ENCODE results near the gene AGAP1. TPM values are rescaled to one million over a fixed set of nuclear protein-coding genes. Genes with fewer than 3 reads are reported as not detected.

Gene AGAP1
- total RNA-seq, 4 donors from 2014 or later, result 33.7 to 55.2 (median 37.5) TPM

DNA sequence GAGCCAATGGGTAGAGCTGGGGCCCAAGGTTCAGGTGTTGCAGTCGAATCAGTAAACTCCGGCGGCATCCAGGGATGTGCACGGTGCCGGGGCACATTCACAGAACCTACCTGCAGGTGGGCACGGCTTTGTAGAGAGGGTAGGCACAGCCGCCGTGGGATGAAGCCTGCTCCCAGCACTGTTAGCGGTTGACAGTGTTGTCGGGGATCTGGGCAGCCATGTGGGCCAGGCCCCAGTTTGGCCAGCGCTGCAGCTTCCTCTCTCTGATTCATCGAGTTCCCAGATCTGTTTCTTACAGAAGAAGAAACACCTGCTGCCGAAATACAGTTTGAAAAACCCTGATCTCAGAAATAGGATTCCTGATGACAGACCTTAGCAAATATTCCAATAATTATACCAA lies 274.8 kb downstream of the AGAP1 start:
- 71 to 93% methylated on average over 6 to 9 of the region's 13 CpGs for WGBS, 2 donors (ENCODE audit: low coverage in 1 of 2)
- TF ChIP-seq EP300 (IDR thresholded peaks at IDR 0.05) (no peak), POLR2A (IDR thresholded peaks at IDR 0.05) (no peak), POLR2AphosphoS5 (IDR thresholded peaks at IDR 0.05) (no peak)
- TF ChIP-seq, protein P1, sequence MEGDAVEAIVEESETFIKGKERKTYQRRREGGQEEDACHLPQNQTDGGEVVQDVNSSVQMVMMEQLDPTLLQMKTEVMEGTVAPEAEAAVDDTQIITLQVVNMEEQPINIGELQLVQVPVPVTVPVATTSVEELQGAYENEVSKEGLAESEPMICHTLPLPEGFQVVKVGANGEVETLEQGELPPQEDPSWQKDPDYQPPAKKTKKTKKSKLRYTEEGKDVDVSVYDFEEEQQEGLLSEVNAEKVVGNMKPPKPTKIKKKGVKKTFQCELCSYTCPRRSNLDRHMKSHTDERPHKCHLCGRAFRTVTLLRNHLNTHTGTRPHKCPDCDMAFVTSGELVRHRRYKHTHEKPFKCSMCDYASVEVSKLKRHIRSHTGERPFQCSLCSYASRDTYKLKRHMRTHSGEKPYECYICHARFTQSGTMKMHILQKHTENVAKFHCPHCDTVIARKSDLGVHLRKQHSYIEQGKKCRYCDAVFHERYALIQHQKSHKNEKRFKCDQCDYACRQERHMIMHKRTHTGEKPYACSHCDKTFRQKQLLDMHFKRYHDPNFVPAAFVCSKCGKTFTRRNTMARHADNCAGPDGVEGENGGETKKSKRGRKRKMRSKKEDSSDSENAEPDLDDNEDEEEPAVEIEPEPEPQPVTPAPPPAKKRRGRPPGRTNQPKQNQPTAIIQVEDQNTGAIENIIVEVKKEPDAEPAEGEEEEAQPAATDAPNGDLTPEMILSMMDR (IDR thresholded peaks at IDR 0.05), result no peak
- Histone ChIP-seq H3K4me3 (no peak overlapping the region), H3K4me1 (peaks cover 0 to 20% (median 0%) of the 10 kb centered on the region in 3 donors), H3K36me3 (peaks cover 0 to 39% of the 10 kb centered on the region in 2 donors), H3K27ac (no peak overlapping the region), H3K9me3 (no peaks in the 10 kb centered on the region), H3K27me3 (no peaks in the 10 kb centered on the region)
- no peak for ATAC-seq

DNA sequence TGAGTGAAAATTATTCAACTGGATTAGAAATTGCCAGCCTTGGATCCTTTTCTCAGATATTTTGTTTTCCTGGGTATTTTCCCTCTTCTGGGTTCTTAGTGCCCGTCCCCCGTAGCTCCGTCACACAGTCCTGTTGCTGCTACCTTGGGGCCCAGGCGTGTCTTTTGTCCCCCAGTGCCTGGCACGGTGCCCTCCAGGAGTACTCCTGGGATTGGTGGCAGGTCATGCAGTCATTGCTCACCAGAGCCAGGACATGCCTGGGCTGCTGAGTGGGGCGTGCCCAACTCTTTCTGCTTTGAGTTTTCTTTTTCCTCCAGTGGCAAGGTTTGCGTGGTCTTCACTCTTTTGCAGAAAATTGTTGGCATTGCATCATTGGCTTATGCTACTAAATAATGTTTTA lies 275.2 kb downstream of the AGAP1 start:
- 92 to 95% methylated on average over 4 to 6 of the region's 7 CpGs for WGBS, 2 donors (ENCODE audit: low coverage in 1 of 2)
- H3K27ac ChIP-seq, result no peak overlapping the region
- no peaks in the 10 kb centered on the region for H3K27me3 ChIP-seq
- no peaks in the 10 kb centered on the region for H3K9me3 ChIP-seq
- H3K4me3 ChIP-seq, result no peak overlapping the region
- peaks cover 0 to 35% of the 10 kb centered on the region in 2 donors for H3K36me3 ChIP-seq
- no peak for ATAC-seq
- peaks cover 0 to 20% (median 0%) of the 10 kb centered on the region in 3 donors for H3K4me1 ChIP-seq
- TF ChIP-seq POLR2A (IDR thresholded peaks at IDR 0.05), result no peak
- TF ChIP-seq, protein P1 (IDR thresholded peaks at IDR 0.05), result no peak
- TF ChIP-seq EP300 (IDR thresholded peaks at IDR 0.05), result no peak
- TF ChIP-seq POLR2AphosphoS5 (IDR thresholded peaks at IDR 0.05), result no peak

DNA sequence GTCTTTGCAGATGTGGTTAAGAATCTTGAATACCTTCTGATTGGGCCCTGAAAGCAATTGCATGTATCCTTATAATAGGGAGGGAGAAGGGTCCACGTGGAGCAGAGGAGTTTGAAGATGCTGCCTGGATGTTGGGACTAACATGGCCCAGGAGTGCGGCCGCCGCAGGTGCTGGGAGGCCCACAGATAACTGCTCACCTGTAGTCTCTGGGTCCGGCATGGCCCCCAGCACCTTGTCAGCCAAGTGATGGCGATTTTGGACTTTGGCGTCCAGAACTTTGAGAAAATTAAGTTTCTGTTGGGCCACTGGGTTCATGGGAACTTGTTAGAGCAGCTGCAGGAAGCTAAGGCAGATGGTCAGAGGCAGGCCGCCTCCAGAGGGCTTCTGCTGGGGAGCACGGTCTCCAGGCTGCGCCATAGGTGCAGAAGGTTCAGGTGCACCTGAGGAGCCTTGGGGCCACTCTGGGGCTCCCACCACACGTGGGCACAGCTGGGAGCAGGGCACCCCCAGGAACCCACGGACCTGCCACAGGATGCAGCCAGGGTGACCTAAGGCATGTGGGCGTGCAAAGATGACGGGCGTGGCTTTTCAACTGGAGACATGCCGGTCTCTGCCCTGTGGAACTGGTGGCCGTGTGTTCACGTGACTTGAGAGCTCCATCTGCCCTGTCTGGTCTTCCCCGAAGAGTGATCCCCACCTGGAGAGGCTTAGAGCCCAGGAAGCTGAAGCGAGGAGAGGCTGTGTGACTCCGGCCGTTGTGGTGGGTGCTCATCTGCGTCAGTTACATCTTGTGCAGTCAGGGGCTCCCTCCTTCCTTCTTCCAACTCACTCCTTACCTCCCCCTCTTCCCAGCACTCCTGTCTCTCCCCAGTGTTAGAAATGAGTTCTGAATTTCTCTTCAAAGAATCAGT lies 277.3 kb downstream of the AGAP1 start:
- no peak for ATAC-seq
- peaks cover 0 to 45% of the 10 kb centered on the region in 2 donors for H3K36me3 ChIP-seq
- H3K27ac ChIP-seq, result no peak overlapping the region
- H3K27me3 ChIP-seq, result no peaks in the 10 kb centered on the region
- H3K9me3 ChIP-seq, result no peaks in the 10 kb centered on the region
- peaks cover 0 to 12% (median 0%) of the 10 kb centered on the region in 3 donors for H3K4me1 ChIP-seq
- WGBS, 2 donors (ENCODE audit: low coverage in 1 of 2), result 84 to 99% methylated on average over 4 to 11 of the region's 23 CpGs
- no peak for TF ChIP-seq POLR2AphosphoS5 (IDR thresholded peaks at IDR 0.05)
- no peak overlapping the region for H3K4me3 ChIP-seq

DNA sequence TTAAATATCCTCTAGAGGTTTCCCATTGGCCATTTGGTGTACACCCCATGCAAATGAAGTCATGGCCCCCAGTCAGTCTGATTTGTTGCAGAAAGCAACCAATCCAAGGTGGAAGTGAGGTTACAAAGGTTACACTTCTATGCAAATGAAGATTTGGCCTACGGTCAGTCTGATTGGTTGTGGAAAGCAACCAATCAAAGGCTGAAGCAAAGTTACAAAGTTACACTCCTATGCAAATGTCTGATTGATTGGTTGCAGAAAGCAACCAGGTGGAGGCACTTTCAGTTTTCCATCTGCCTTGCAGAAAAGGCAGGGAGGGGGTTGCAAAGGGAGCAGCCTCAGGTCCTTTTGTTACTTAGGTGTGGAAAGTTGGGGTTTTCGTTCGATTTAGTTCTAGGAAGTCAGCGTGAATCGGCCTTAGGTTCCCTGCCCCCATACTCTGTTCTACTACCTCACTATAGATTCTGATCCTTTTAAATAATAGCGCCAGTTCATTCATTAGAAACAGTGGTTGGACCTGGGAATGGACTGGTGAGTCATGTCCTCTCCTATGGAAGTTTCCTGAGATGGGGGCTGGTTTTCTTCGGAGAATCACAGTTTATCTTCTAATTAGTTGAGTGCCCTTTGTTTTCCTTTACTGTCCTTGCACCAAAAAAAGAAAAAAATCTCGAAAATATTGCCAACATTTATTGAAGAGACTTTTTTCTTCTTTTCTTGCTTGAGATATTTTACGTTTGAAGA lies 279.5 kb downstream of the AGAP1 start:
- 80 to 94% methylated on average over 8 to 9 of the region's 9 CpGs for WGBS, 2 donors (ENCODE audit: low coverage in 1 of 2)
- Histone ChIP-seq H3K36me3 (peaks cover 0 to 56% of the 10 kb centered on the region in 2 donors), H3K4me1 (no peaks in the 10 kb centered on the region), H3K27me3 (no peaks in the 10 kb centered on the region), H3K27ac (no peak overlapping the region), H3K9me3 (no peaks in the 10 kb centered on the region), H3K4me3 (no peak overlapping the region)
- no peak for TF ChIP-seq POLR2A (IDR thresholded peaks at IDR 0.05)
- no peak for TF ChIP-seq EP300 (IDR thresholded peaks at IDR 0.05)
- TF ChIP-seq POLR2AphosphoS5 (IDR thresholded peaks at IDR 0.05), result no peak
- TF ChIP-seq, protein P1 (IDR thresholded peaks at IDR 0.05), result no peak
- no peak for ATAC-seq

DNA sequence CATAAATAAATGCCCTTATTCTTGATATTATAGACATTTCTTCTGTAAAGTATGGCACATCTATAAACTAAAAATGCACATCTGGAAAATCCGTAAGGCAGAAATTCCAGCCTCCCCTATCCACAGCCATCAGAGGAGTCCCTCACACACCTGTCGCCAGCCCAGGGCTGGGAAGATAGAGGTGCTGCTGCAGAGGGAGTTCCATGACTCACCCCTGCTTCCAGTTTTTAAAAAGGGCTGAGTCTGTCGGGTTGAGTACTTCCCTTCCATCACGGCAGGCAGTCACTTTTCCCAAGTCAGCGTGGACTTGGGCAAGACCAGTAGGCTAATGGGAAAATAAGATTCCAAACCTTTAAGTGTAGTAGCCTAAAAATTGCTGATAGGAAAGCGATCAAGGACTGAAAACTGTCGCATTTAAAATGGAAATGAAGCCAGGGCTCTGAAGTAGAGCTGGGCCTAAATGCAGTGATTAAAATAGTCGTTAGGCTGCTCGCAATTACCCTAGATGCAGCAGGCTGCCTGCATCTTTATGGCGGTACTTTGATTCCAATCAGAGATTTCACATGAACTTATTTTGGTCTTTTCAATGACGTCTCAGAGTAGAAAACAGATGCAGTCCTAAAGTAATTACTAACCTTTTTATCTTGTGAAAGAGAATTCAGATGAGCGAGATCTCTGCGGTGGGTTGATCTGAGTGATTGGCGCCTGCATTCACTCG lies 280.5 kb downstream of the AGAP1 start:
- TF ChIP-seq POLR2AphosphoS5 (IDR thresholded peaks at IDR 0.05) (no peak), EP300 (IDR thresholded peaks at IDR 0.05) (no peak), POLR2A (IDR thresholded peaks at IDR 0.05) (no peak)
- TF ChIP-seq, protein P1 (IDR thresholded peaks at IDR 0.05), result no peak
- Histone ChIP-seq H3K27me3 (no peaks in the 10 kb centered on the region), H3K4me1 (peaks cover 0 to 3% (median 0%) of the 10 kb centered on the region in 3 donors), H3K27ac (no peak overlapping the region), H3K9me3 (no peaks in the 10 kb centered on the region), H3K36me3 (peaks cover 0 to 63% of the 10 kb centered on the region in 2 donors), H3K4me3 (no peak overlapping the region)
- 85 to 91% methylated on average over 8 to 12 of the region's 15 CpGs for WGBS, 2 donors (ENCODE audit: low coverage in 1 of 2)
- no peak for ATAC-seq
